GM21723 (cell line): ENCODE data around the gene TNIK.

Experiments
- ATAC-seq: cut with Tn5 transposase; IDR thresholded peaks from one replicate; pipeline ENCODE4 v1.9.1; 2021; ENCODE audit warnings: mild to moderate bottlenecking, moderate library complexity; ENCODE audit not compliant: unreplicated experiment

Gene TNIK

GRCh38 chr3:171013822-171014748 lies 446.1 kb downstream of the TNIK start:
- no peak for ATAC-seq

- ATAC-seq: no peak
Measured at GRCh38 chr3:171011873-171012336, 448.3 kb downstream of the TNIK start.
